Suprapubic skin (tissue), 4 donors: ENCODE data around the gene KCTD1.

Experiments
- POLR2A ChIP-seq, 2 donors: fragments of 450-650 bp; IDR thresholded peaks; one replicate each; pipeline ENCODE4 v1.6.1; 2017; ENCODE audit warnings: antibody characterized with exemption in 2 of 2, mild to moderate bottlenecking in 2 of 2, moderate library complexity in 2 of 2
- POLR2AphosphoS5 ChIP-seq, 3 donors: sonication (generic); formaldehyde crosslinking; IDR thresholded peaks; one replicate each; pipeline ENCODE4 v1.6.1; 2017; ENCODE audit warnings: antibody characterized with exemption in 3 of 3
- TF ChIP-seq, protein P1 (sequence below), 2 donors: fragments of 200-600 bp in 1 of 2; fragments of 450-650 bp in 1 of 2; sonication (generic) in 1 of 2; IDR thresholded peaks; one replicate each; pipeline ENCODE4 v1.5.1; 2016 to 2019; ENCODE audit warnings: antibody characterized with exemption in 2 of 2, mild to moderate bottlenecking in 1 of 2, moderate library complexity in 1 of 2

DNA sequence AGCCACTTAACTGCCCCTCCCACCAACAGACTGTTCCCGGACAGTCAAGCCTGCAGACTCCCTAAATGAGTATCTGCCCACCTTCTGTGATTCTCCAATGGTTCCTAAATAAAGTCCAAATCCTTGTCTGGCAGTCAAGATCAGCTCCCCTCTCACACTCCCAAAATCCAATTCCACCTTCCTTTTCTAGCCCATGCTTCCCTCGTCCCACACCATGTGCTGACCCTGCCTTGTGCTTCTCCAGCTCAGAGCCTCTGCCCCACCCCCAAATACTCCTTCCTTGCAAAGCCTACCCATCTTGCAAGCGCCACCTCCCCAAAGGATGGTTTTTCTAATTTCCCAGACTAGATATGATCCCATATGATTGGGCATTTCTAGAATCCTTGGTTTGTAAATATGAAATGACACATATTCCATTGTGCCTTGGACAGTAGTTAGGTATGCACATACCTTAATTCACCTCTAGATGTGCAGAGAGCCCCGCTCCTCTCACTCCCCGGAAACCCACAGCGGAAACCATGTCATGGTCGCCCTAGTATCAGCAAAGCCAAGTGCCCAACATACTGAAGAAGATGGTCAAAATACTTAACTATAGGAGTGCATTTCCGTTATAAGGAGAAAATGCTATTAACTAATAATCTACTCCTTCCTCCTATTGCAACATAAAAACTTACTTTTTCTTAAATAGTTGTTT lies 97.2 kb downstream of the KCTD1 start:
- TF ChIP-seq, protein P1, sequence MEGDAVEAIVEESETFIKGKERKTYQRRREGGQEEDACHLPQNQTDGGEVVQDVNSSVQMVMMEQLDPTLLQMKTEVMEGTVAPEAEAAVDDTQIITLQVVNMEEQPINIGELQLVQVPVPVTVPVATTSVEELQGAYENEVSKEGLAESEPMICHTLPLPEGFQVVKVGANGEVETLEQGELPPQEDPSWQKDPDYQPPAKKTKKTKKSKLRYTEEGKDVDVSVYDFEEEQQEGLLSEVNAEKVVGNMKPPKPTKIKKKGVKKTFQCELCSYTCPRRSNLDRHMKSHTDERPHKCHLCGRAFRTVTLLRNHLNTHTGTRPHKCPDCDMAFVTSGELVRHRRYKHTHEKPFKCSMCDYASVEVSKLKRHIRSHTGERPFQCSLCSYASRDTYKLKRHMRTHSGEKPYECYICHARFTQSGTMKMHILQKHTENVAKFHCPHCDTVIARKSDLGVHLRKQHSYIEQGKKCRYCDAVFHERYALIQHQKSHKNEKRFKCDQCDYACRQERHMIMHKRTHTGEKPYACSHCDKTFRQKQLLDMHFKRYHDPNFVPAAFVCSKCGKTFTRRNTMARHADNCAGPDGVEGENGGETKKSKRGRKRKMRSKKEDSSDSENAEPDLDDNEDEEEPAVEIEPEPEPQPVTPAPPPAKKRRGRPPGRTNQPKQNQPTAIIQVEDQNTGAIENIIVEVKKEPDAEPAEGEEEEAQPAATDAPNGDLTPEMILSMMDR (IDR thresholded peaks at IDR 0.05): no peak
- TF ChIP-seq POLR2AphosphoS5 (IDR thresholded peaks at IDR 0.05): no peak
- TF ChIP-seq POLR2A (IDR thresholded peaks at IDR 0.05): no peak
